Measurements from ENCODE around the gene KLHDC1.

DNA sequence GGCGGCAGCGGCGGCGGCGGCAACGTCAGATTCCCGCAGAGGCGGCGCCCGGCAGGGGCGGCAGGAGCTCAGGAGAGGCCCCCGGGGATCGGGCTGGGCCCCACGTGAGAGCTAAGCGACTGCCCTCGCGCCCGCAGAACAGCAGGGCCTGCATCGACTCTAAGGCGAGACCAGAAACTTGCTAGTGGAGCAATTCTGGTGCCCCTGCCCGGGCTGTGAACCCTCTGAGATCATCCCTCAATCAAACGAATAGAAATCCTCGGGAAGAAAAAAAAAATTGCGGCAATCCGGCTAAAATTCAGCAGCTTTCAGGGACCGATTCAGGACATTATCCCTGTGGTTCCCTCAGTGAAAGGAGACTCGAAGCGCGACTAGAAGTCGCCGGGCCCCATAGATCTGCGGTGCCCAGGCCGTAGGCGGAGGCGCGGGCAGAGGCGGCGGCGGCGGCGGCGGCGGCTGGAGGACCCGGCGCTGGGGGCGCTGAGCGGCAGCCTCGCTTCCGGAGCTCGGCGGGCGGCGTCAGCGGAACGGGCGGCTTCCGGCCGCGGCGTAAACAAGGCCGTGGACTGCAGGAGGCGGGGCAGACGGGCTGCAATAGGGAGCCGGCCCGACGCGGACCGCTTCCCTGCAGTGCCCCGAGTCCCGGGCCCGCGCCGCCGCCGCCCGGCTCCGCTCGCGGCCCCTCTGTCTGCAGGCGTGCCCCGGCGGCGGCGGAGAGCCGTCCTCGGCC, 74.8 kb downstream of the KLHDC1 start, which contains the start of gene KLHDC2:
- peak; percentile 71 for TF ChIP-seq POLR2A (IDR thresholded peaks at IDR 0.05; ENCODE audit: extremely low read depth, insufficient read length)
- no peak for TF ChIP-seq CTCF (IDR thresholded peaks at IDR 0.05; ENCODE audit: low read depth, low read length)
- peak; percentile 56; the same call in 1 of the 2 replicates for TF ChIP-seq MAX (IDR thresholded peaks at IDR 0.05; ENCODE audit: low read depth, low read length)
- peak; percentile 54 for TF ChIP-seq MYC (IDR thresholded peaks at IDR 0.05; ENCODE audit: low read depth, low read length)

Data from NB4 (cell line).